ENCODE data around the gene RAMP3.
"Not testable (repeated sequence)": the region's sequence is repeated elsewhere in the genome, so short reads cannot be mapped to it uniquely, and the experiment has no call there.

The RAMP3 gene

GRCh38 chr7:45132708-45133320 is 24.8 kb upstream of the RAMP3 start:
- DNase-seq = no peak

GRCh38 chr7:45133352-45133751 is 24.2 kb upstream of the RAMP3 start:
- no peak for DNase-seq

DNA sequence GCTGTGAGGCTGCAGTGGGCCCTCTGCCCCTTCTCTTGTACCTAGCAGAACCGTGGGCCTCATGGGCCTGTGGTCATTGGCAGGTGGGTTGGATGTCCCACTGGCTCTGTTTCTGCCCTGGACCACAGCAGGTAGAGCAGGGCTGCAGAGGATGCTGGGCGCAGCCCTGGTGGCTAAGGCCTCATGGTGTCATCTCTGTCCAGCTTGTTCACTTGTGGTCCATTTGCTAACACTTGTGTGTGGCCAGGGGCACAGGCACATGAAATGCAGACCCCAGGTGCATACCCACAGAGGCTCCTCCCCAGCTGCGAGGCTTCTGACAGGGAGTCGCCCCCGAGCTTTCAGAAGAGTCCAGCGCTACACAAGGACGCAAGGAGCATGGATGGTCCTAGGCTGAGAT is 23.7 kb upstream of the RAMP3 start:
- no peak for DNase-seq

- peak; percentile 12 to 66 for DNase-seq
These were observed 21.2 kb upstream of the RAMP3 start for GRCh38 chr7:45136106-45137060.

- DNase-seq = no peak
These were observed 18.9 kb upstream of the RAMP3 start for GRCh38 chr7:45138433-45139267.

GRCh38 chr7:45140827-45141226 is 16.8 kb upstream of the RAMP3 start:
- no peak for DNase-seq

DNA sequence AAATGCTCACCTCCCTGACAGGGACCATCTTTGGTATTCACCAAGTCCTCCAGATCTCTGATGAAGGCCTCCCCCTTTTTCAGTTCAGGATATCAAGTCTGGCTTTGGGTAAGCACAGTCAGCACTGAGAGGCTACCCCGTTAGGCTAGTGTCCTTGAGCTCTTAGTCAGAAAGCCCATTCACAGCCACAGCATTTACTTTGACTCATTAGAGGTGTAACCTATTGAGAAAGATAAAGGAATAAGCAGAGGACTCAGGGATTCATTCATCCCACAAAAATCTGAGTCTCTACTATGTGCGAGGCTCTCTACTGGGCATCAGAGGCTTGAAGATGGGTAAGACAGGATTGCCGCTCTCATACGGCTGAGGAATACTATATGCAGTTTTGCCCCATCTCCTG is 14.0 kb upstream of the RAMP3 start:
- DNase-seq = no peak

GRCh38 chr7:45145881-45146280 is 11.7 kb upstream of the RAMP3 start:
- DNase-seq = no peak

DNA sequence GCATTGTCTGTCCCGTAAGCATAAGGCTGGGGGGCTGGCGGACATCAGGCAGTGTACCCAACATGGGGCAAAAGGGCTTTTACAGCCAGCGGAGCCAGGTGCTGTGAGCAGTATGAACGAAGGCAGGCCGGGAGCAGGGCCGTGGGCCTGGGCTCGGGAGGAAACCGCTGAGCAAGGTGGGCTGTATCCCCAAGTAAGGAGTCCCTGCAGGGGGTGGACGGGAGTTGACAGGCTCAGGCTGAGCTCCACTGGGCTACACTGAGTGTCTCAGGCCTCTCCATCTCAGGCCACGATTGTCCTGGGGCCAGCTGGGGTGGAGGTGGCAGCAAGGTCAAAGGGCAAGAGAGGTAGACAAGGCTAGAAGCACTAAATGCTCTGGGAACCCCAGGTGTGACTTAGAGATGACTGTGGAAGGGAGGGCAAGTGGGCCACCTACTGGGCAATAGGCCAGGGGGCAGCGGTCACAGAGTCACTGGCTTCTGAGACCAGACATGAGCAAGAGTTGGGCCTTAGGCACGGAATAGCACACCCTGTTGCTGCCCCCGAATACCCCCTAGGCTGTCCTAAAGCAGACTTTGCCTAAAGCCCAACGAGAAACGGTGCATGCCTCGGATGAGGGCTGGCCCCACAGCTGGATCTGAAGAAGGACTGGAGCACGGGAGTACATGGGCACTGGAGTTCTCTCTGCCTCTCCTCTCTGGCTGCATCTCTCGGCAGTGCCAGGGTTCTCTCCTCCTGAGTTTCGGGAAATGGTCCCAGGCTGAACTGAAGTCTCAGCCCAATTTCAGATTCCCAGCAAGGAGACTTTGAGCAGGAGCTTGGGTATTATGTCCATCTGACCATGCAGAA is 10.8 kb upstream of the RAMP3 start:
- no peak for DNase-seq

- DNase-seq = no peak
These were observed 9.5 kb upstream of the RAMP3 start for GRCh38 chr7:45147858-45148652.

GRCh38 chr7:45148653-45148973 is 9.0 kb upstream of the RAMP3 start:
- DNase-seq = no peak

DNA sequence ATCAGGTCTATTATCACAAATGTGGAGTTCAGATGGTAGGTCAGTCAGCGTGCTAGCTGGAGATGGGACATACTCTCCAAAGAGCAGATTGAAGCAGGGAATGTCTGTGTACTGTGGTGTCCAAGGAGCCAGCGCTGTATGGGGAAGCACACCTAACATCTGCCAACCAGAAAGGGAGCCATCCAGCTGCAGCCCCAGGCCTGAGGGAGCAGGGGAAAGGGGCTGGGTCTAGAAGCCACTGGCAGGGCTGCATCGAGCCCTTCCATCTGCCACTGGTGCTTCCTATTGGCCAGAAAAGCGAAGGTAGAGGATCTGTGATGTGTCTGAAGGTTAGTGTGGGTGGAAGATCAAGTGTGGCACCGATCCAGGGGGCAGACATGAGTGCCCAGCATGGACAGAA is 8.0 kb upstream of the RAMP3 start:
- DNase-seq = no peak

DNA sequence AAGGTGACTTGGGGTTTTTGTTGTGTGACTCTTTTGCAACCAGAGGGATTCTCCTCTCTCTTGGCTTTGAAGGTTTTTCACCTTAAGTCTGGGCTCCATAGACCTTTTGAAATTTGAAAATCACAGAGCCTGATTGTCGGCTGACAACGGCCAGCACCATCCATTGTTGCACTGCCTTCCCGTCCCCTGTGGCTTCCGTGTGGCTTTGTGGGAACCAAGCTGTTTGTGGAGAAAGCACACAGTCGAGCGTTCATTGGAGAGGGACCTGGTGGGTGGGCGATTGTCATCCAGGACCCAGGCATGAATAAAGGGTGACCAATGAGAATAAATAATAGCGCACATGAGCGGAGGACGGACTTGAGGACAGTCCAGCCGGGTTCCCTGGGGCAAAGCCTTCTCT is 7.4 kb upstream of the RAMP3 start:
- no peak for DNase-seq

- DNase-seq = no peak
These were observed 6.4 kb upstream of the RAMP3 start for GRCh38 chr7:45151131-45151684.

- DNase-seq = no peak
These were observed 5.6 kb upstream of the RAMP3 start for GRCh38 chr7:45151967-45152366.

GRCh38 chr7:45153233-45153632 is 4.4 kb upstream of the RAMP3 start:
- no peak for DNase-seq

DNA sequence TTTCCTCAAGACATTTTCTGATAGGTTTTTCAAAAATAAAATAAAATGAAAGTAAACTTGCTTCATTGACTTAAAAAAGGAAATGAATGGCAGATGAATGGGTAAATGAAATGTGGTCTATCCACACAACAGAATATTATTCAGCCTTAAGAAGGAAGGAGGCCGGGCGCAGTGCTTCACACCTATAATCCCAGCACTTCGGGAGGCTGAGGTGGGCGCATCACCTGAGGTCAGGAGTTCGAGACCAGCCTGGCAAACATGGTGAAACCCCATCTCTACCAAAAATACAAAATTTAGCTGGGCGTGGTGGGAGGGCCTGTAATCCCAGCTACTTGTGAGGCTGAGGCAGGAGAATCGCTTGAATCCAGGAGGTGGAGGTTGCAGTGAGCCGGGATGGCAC is 3.7 kb upstream of the RAMP3 start:
- not testable (repeated sequence) for DNase-seq

- DNase-seq = no peak
These were observed 2.2 kb upstream of the RAMP3 start for GRCh38 chr7:45155357-45155900.

DNA sequence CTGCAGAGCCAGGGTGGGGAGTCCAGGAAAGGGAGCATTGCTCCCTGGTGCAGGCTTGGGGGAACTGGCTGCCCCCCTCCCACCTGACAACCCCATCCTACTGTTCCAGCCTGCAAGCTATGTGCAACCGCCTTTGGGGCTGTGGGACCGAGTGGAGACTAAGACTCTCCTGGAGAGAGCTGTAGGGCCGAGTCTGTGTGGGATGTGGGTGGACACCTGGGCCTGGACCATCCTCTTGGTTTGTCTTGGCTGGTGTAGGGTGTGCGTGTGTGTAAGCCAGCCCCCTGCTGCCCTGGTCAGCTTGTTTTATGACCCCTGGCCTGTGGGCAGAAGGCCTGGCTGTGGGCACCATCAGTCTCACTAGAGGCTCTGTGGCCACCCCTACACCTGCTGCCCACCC is 1.6 kb upstream of the RAMP3 start:
- DNase-seq = no peak

DNA sequence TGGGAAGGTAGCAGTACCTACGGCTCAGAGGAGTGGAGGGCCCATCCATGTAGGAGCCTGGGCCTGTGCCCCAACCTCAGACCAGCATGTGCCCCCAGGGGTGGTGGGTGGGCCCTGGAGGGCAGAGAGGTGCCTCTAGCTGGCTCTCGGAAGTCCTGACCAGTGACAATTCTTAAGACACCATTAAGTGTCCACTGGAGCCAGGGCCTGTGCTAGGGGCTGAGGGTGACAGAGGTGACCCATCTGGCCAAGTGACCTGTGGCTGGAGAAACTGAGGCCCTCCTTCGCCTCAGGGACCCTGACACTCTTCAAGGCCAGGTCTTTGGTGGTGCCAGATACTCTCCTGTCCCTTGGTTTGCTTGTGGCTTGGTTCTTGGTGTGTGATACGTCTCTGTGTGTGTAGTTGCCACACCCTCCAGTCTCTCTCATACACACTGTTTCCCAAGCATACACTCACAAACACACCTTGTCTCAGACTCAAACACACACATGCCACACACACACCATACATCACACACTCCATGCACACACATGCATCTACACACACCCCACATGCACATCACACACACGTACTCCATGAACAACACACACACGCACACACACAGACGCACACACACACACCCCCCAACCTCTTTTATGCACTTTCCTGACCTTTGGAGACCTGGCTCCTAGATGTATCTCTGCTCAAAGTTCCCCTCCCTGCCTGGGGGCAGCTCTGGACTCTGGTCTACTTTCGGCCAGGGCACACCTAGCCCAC is 897 bp upstream of the RAMP3 start:
- DNase-seq = no peak
